ENCODE measurements around the gene EVC.

The EVC gene

DNA sequence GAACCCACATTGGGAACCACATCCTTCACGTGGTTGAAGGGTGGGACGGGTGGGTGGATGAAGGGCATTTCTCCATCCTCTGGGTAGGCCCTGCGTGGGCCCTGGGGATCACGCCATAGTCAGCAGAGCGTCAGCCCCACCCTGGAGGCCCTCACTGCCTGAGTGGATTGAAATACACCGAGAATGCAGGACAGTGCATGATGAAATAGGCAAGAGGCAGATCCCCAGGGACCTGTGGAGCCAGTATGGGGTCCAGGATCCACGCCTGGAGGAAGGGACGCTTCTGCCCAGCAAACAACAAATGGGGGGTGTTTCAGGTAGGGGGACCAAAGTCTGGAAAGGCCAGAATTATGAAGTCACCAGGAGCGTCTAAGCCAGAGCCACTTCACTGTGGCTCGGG is 19.4 kb downstream of the EVC start:
- H3K4me3 ChIP-seq (ENCODE audit: low read depth, low read length), result no peak overlapping the region

DNA sequence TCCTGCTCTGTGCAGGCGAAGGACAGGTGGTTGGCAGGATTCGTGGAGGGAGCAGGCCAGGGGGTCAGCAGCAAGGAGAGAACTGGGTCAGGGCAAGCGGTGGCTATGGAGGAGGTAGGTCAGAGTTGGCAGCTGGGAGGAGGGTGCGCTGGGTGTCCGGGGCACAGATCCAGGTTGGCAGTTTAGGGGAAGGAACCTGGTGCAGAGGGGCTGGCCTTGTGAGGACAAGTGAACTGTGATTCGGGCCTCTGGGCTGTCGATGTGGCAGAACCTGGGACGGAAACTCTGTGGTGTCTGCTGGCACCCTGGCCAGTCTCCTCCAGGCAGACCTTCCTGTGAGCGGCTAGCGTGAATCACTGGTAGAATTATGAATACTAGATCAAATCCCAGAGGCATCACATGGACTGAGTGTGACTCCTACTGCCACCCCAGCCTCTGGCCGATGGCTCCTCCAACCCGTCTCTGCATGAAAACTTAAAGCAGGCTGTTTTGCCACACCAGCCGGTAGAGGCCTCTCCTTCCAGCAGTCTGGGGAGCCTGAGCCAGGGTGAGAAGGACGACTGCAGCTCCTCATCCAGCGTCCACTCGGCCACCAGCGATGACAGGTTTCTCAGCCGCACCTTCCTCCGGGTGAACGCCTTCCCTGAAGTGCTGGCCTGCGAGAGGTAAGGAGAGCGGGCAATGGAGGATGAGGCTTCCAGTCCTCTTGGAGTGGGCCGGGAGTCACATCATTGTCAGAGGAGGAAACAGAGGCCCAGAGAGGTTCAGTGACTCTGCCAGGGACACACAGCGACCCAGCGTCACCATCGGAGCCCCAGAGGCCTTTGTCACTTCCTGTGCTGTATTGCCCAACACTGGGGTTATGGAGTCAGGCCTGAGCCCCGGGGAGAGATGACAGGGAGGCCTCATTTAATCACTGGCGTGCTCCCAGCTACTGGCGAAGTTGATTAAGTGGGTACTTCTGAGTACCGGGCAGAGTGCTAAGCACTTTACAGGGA is 20.3 kb downstream of the EVC start:
- H3K4me3 ChIP-seq (ENCODE audit: low read depth, low read length), result no peak overlapping the region

DNA sequence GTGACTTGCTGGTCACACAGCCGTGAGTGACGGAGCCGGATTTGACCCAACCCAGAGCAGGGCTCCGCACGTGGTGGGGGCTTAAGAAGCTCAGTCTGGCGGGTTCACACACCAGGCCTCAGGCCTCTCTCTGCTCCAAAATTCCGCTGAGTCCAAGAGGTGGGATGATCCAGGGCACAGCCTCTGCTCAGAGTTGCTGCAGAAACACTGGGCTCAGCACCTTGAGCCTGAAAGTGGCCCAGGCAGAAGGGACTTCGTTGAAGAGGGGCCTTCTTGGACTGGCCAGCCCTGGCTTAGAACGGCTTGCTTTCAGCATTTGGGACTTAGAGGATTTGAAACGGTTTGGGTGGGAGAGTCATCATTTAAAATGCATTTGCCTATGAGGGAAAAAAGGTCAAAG is 21.2 kb downstream of the EVC start:
- H3K4me3 ChIP-seq (ENCODE audit: low read depth, low read length), result no peak overlapping the region

DNA sequence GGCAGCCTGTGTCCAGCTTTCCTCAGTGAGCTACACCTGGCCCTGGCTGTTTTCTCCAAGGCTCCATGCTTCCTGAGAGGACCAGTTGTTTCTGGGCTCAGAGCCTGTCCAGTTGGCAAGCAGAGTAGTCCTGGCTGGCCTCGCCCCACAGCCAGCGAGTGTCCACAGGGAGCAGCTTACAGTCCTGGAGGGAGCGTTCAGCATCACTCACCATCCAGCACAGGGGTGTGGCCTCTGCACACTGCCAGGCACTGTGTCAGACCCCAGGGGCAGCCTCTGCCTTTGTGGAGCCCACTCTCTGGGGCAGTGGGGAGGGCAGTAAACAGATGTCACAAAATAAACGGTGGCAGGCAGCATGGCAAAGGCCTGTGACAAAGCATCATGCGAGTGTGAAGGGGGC is 23.9 kb downstream of the EVC start:
- no peak overlapping the region for H3K4me3 ChIP-seq (ENCODE audit: low read depth, low read length)

DNA sequence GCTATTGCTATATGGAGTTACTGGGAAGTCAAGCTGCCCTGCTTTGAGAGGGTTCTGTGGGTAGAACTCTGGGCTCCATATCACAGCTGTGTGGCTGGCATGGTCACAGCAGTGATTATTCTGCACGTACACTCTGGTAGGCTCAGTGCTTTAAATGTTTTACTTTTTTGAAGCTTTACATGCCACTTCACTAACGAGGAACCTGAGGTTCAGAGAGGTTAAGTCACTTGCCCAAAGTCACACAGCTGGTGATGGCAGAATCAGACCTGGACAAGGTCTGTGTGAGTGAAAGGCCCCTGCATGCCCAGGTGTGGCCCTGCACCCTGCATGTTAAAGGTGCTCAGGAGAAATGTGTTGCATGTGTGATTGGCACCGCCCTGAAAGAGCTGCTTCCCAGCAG is 24.5 kb downstream of the EVC start:
- H3K4me3 ChIP-seq (ENCODE audit: low read depth, low read length), result no peak overlapping the region

DNA sequence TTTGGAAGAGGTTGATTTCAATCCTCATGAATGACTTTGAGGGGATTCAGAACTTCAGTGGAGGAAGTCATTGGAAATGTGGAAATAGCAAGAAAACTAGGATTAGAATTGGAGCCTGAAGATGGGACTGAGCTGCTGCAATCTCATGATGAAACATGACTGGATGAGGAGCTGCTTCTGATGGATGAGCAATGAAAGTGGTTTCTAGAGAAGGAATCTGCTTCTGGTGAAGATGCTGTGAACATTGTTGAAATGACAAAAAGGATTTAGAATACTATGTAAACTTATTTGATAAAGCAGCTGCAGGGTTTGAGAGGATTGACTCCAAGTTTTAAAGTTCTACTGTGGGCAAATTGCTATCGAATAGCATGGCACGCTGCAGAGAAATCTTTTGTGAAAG is 27.1 kb downstream of the EVC start:
- H3K4me3 ChIP-seq (ENCODE audit: low read depth, low read length), result no peak overlapping the region

DNA sequence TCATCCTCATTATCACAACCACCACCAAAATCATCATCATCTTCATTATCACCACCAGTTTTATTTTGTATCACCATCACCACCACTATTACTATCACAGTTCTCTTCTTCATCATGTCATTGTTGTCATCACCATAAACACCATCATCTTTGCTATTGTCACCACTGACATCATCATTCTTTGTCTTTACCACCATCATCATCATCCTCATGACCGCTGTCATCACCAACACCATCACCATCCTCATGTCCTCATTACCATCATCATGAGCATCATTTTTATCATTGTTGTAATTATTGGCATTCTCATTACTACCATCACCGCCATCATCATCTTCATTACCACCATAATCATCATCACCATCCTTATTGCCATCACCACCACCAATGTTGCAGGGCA is 31.4 kb downstream of the EVC start:
- H3K4me3 ChIP-seq (ENCODE audit: low read depth, low read length), result no peak overlapping the region

DNA sequence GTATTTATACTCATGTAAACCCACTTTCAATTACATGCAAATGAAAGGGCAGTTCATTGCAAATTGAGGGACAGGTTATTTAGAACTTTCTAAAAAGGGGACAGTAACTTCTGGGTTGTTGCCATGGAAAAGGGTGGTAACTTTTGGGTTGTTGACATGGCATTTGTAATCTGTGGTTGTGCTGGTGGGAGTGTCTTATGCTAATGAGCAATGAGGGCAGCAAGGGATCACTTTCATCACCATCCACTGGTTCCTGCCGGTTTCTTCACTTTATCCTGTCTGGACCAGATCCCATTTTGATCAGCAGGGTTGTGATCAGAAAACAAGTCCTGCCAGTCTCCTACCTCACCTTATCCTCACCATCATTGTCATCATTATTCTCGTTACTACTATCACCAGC is 32.0 kb downstream of the EVC start:
- no peak overlapping the region for H3K4me3 ChIP-seq (ENCODE audit: low read depth, low read length)

DNA sequence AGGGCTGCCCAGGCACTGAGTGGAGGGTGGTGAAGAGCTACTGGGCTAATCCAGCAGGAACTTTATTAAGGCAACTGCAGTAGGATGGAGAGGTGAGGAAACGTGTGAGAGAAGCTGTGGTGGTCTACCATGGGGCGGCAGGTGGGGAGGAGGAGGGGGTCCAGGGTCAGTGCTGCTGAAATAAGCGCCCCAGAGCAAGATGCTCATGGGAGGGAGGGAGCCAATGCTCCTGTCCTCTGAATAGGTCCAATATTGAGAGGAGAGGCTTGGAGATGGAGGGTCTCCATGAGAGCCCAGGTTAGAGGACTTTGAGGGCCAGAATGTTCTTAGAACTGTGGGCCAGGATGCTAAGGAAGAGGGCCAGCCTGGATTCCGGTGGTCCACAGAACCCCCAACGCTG is 35.2 kb downstream of the EVC start:
- no peak overlapping the region for H3K4me3 ChIP-seq (ENCODE audit: low read depth, low read length)

DNA sequence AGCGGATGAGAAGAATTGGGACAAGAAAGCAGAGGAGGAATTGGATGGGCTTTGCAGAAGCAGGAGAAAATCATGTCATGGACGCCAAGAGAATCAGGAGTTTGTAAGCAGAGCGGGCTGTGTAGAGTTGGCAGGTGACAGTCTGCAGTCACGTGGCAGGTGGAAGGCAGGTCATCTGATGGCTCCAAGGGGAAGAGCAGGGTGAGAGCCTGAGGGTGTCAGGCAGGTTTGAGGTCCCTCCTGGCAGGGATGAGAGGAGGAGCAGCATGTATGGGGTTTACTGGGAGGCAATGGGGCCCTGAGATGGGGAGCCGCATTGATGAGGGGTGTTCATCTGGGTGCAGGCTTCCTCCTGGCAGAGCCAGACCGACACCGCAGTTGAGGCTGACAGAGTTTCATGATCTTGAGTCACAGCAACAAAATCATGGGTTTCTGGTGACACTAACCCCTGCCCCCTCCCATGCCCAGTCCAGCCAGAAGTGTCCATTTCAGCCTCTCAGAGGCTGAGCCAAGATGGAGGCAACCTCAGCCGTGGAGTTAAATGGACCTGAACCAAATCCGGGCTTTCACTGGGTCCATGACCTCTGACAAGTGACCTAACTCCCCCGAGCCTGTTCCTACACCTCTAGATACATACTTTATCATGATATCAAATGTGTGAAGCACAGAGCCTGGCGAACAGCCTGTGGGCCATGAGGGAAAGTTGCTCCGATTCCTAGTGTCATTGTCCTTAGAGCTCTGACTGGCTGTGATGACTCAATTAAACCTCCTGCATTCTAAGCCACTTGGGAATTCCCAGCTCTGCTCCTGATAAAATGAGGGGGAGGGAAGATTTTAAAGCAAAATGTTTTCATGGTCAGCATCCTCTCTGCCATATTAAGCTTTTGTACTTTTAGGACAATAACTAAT is 36.1 kb downstream of the EVC start:
- no peak overlapping the region for H3K4me3 ChIP-seq (ENCODE audit: low read depth, low read length)

DNA sequence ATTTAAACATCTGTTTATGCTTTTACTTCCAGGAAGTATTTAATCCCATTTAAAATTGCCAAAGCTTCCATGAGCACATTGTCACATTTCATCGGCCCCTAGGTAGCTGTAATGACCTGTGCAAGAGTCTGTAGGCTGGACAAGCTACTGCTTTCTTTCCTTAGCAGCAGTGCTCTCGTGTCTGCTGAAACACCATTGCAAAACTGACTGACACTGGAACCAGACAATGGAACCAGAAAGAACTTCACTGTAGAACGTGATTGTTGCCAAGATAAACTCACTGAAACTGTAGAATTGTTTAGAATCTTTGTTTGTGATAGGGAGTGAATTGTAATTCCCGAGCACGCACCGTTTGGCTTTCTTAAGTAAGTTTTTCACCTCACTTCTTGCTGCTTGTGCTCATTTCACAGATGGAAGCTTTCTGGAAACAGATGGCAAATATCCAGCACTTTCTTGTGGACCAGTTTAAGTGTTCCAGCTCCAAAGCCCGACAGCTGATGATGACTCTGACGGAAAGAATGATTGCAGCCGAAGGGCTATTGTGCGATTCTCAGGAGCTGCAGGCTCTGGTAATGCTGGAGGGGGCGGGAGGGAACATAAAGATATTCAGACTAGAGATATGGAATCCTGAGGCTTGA is 36.9 kb downstream of the EVC start:
- no peak overlapping the region for H3K4me3 ChIP-seq (ENCODE audit: low read depth, low read length)

DNA sequence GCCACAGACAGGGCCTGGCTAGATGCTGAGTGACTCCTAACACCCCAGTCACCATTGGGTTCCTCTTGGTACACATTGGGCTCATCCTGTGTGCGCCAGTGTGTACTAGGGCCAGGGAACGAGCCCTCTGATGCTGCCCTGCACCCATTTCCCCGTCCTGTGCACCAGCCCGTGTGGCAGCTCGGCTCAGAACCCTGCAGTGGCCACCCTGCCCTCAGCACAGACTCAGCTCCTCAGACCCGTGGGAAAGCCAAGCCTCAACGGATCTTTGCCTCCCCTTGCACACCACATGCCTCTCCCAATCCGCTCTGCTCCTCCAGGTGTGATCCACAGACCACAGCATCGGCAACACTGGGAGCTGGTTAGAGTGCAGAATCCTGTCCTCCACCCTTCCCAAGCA is 38.6 kb downstream of the EVC start:
- no peak overlapping the region for H3K4me3 ChIP-seq (ENCODE audit: low read depth, low read length)

DNA sequence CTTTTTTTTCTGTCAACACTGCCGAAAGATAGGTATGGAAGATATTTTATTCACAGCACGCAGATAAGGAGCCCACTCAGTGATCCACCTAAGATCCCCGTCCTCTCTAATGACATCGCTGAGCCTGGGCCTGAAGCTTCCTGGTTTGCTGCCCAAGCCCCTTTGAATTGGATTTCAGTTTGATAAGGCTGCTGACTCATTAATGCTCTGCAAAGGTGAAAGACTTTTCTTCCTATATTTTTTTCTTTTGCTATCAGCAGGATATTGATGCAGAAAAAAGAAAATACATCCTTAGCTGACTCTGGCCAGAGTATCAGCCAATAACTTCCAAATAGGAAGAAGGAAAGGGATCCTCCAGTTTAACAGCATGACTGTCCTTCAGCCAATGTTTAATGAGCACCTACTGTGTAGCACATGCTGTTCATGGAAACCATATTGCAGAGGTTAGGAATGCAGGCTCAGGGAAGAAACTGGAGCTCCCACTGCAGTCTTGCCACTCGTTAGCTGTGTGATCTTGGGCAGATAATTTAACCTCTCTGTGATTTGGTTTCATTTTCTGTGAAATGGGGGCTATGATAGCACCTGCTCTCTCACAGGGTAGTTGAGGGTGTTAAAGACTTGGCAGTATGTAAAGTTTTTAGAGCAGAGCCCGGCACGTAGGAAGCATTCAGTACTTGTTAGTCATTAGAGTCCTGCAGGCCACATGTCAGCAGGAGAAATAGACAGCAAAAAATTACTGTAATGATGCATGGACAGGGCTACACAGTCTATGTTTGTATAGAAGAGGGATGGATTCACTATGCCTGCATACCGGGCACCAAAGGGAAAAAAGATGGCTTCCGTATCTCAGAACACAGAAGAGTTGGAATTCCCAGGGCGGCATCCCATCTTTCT is 39.3 kb downstream of the EVC start:
- no peak overlapping the region for H3K4me3 ChIP-seq (ENCODE audit: low read depth, low read length)

DNA sequence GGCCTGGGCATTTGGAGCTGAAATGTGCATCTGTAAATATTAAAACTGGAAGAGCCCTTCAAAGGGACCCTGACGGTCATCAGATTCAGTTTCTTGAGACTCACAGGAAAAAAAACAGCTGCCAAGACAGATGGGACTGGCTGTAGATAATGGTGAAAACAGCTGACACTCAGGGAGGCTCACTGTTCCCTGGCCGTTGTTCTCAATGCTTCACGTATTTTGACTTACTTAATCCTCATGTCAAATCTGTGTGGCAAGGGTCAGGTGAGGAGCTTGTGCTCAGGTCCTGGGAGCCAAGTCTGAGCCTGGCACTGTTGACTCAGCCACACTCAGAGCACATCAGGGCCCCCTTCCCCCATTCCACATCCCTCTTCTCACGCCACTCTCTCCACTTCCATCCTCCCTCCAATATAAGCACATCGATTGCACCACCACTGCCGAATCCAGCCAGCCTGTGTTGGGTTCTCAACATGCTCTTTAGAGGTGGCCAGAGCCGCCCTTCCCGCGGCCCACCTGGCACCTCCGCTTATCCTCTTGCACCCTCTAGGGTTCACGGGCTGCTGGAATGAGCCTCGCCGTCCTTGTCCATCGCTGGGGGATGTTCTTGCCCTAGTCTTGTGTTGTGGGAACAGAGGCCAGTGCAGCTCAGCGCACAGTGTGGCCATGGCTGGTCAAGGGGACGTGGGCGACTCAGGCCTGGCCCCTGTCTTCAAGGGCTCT is 40.1 kb downstream of the EVC start:
- H3K4me3 ChIP-seq (ENCODE audit: low read depth, low read length), result no peak overlapping the region

DNA sequence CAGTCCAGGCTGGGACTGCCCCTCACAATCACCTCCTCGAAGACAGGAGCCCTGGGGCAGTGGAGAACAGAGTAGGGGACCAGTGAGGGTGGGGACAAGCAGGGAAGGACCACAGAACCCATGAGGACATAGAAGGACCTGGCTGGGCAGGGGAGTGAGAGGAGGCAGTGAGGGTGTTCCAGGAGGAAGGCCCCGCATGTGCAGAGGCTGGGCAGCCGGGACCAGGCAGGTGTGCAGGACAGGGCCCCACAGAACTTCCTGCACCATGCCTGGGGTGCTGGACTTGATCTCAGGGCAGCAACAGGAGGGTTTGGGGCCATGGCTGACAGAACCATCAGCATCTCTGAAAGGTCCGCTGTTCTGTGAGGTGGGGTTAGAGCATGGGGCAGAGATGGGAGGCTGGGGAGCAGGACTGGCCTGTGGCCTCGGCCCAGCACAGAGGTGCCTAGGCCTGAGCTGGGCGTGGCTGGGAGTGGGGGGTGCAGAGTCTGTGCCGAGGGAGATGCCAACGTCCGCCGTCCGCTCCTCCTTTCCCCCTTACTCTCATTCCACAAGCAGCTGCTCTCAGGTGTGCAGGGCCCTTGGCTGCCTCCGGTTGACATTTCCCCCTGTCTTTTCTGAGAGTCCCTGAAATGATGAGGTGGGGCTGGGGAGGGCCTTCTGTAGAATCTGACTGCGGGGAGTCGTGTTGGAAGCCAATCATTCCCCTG is 40.8 kb downstream of the EVC start:
- H3K4me3 ChIP-seq (ENCODE audit: low read depth, low read length), result no peak overlapping the region

DNA sequence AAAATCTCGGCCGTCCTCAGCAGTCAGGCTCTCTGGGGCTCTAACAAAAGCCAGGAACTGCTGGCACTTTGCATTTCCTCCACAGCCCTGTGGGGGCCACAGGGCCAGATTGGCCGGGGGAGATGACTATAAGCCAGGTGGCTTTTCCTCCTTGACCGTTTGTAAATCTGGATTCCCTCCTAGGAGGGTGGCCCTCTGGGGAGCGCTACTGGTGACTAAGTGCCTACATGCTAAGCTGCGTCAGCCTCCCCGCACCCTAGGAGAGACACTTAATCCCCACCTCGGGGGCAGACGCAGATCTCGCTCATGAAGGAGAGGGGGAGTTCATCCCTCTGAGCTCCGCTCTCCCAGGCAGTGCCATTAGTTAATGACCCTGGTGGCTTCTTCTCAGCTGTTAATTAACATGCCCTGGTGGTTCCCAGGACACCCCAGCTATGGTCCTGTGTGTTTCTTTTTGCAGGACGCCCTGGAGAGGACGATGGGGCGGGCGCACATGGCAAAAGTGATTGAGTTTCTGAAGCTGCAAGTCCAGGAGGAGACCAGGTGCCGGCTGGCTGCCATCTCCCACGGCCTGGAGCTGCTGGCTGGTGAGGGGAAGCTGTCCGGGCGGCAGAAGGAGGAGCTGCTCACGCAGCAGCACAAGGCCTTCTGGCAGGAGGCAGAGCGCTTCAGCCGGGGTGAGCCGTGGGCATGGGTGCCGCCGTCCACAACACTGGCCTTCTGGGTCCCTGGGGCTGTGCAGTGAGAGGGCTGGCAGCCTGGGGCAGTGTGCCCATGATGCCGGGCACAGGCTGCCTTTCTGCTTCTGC is 41.6 kb downstream of the EVC start:
- no peak overlapping the region for H3K4me3 ChIP-seq (ENCODE audit: low read depth, low read length)

DNA sequence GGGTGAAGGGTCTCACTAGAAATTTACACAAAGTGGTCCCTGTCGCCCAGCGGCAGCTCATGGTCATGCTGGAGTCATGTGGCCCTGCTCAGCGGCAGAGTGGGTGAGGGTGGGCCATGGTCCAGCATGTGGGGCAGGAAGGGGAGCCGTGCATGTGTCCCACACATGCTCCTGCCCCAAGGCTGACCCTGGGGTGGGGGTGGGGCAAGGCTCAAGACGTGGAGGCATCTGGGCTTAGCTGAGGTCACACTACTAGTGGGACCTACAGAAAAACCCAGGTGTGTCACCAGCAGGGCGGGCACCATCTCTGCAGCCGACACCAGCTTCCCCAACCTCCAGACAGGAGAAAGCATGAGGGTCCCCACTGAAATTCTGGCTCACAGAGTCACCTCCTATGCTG is 42.4 kb downstream of the EVC start:
- no peak overlapping the region for H3K4me3 ChIP-seq (ENCODE audit: low read depth, low read length)
